Stomach (tissue), 4 donors: ENCODE results near the gene ARID2.

Experiments used
- CTCF ChIP-seq, 7 experiments: fragments of 450-650 bp in 4 of 7; fragments of 200-600 bp in 3 of 7; sonication (generic) in 3 of 7; IDR thresholded peaks; one replicate each; pipeline ENCODE4 v1.5.1; 2016 to 2019; ENCODE audit warnings: antibody characterized with exemption in 7 of 7, control low read depth in 2 of 7, mild to moderate bottlenecking in 1 of 7
- POLR2A ChIP-seq, 4 donors: fragments of 450-650 bp; IDR thresholded peaks; one replicate each; pipeline ENCODE4 v1.6.1; 2016; ENCODE audit warnings: antibody characterized with exemption in 4 of 4, control low read depth in 2 of 4, mild to moderate bottlenecking in 1 of 4, moderate library complexity in 1 of 4
- POLR2AphosphoS5 ChIP-seq, 3 donors: sonication (generic); formaldehyde crosslinking; IDR thresholded peaks; one replicate each; pipeline ENCODE4 v1.6.1; 2016; ENCODE audit warnings: antibody characterized with exemption in 3 of 3

- TF ChIP-seq POLR2A (IDR thresholded peaks at IDR 0.05) = no peak
- no peak for TF ChIP-seq CTCF (IDR thresholded peaks at IDR 0.05)
- TF ChIP-seq POLR2AphosphoS5 (IDR thresholded peaks at IDR 0.05) = no peak
These were observed 30.8 kb downstream of the ARID2 start for GRCh38 chr12:45760333-45760732.
